ENCODE results near the gene SORCS2. TPM values are rescaled to one million over a fixed set of nuclear protein-coding genes. Genes with fewer than 3 reads are reported as not detected.

Gene SORCS2
- total RNA-seq, 1 experiment from 2014 or later = 0.15 TPM

GRCh38 chr4:7300711-7301095 lies 108.4 kb downstream of the SORCS2 start:
- ChIA-PET CTCF (no interaction called here), POLR2A (no interaction called here)
- no peak for DNase-seq (ENCODE audit: low read depth, low spot score)
- Histone ChIP-seq H3K4me3 (ENCODE audit: low read depth in 2 of 2, low read length in 2 of 2) (no peak overlapping the region), H3K27me3 (ENCODE audit: control insufficient read depth, insufficient read depth, low read length) (no peaks in the 10 kb centered on the region), H3K9me3 (ENCODE audit: control insufficient read depth, insufficient read depth, low read depth, low read length) (no peaks in the 10 kb centered on the region), H3K36me3 (ENCODE audit: control insufficient read depth, insufficient read depth, low read length) (no peaks in the 10 kb centered on the region), H3K27ac (ENCODE audit: low read length) (no peak overlapping the region), H3K4me1 (ENCODE audit: control insufficient read depth, insufficient read depth, low read length) (no peaks in the 10 kb centered on the region)
- no peak for TF ChIP-seq REST (IDR thresholded peaks at IDR 0.05; ENCODE audit: insufficient read depth in 1 of 2, low read depth in 2 of 2, low read length in 1 of 2)
- TF ChIP-seq POLR2AphosphoS5 (IDR thresholded peaks at IDR 0.05; ENCODE audit: low read depth, low read length) = no peak
- no peak for TF ChIP-seq CTCF (IDR thresholded peaks at IDR 0.05)
- intact Hi-C loops (cut with micrococcal nuclease; ENCODE audit: unreplicated experiment) = no loop called here
- in situ Hi-C loops (cut with HindIII; ENCODE audit: low pct_unique_long_range_greater_than_20kb, low sequenced_read_pairs) = no loop called here
- ATAC-seq = no peak
- no TSS peak for BruUV-seq (replicated peaks)

- BruUV-seq (replicated peaks) = no TSS peak
- ChIA-PET POLR2A (no interaction called here), CTCF (no interaction called here)
- H3K36me3 ChIP-seq (ENCODE audit: control insufficient read depth, insufficient read depth, low read length) = no peaks in the 10 kb centered on the region
- intact Hi-C loops (cut with micrococcal nuclease; ENCODE audit: unreplicated experiment) (no loop called here), in situ Hi-C loops (cut with HindIII; ENCODE audit: low pct_unique_long_range_greater_than_20kb, low sequenced_read_pairs) (no loop called here)
- H3K27me3 ChIP-seq (ENCODE audit: control insufficient read depth, insufficient read depth, low read length) = no peaks in the 10 kb centered on the region
- no peak overlapping the region for H3K27ac ChIP-seq (ENCODE audit: low read length)
- H3K9me3 ChIP-seq (ENCODE audit: control insufficient read depth, insufficient read depth, low read depth, low read length) = no peaks in the 10 kb centered on the region
- no peak overlapping the region for H3K4me3 ChIP-seq (ENCODE audit: low read depth in 2 of 2, low read length in 2 of 2)
- ATAC-seq = no peak
- H3K4me1 ChIP-seq (ENCODE audit: control insufficient read depth, insufficient read depth, low read length) = no peaks in the 10 kb centered on the region
- no peak for DNase-seq (ENCODE audit: low read depth, low spot score)
- TF ChIP-seq REST (IDR thresholded peaks at IDR 0.05; ENCODE audit: insufficient read depth in 1 of 2, low read depth in 2 of 2, low read length in 1 of 2) (no peak), POLR2AphosphoS5 (IDR thresholded peaks at IDR 0.05; ENCODE audit: low read depth, low read length) (no peak), TCF7L2 (IDR thresholded peaks at IDR 0.05; ENCODE audit: low read depth, low read length) (no peak), SIN3A (IDR thresholded peaks at IDR 0.05; ENCODE audit: borderline replicate concordance, insufficient read depth, low read depth, low read length) (no peak), CTCF (IDR thresholded peaks at IDR 0.05) (no peak)
Measured at GRCh38 chr4:7301126-7301785, 108.9 kb downstream of the SORCS2 start.

Measured in Panc1 (cell line).